ENCODE measurements around the gene FNDC7.

FNDC7 gene

DNA sequence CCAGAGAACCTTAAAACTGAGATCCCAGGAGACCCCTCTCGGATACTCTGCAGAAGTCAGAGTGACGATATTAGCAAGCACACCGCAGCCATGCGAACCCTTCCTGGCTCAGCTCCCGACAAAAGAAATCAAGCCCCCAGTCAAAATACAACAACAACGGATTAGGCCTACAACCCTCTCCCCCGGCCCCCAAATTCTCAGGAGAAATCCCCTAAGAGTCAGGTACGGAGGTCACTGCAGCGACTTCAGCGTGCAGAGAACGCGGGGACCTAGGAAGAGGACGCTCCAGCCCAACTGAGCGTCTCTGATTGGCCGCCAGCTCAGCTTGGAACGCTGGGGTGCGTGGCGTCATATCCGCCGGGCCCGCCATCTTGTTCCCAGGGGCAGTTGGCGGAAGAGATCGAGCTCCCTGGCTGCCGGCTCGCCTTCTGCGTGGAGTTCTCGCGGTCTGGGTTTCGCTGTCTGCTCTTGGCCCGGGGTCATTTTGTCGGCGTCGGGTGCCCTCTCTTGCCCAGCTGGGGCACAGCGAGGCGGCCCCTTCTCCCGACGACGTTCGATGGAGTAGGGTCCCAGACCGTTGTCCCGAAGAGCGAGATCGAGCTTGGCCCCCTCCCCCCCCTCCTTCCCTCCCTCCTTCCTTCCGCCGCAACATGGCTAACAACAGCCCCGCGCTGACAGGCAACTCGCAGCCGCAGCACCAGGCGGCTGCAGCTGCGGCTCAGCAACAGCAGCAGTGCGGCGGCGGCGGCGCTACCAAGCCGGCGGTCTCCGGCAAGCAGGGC, 20.6 kb upstream of the FNDC7 start, which contains the start of gene PRPF38B (continued):
- TF ChIP-seq BCL11B (tag by site-specific recombination; IDR thresholded peaks at IDR 0.05; ENCODE audit: low read depth) (peak; percentile 97), ZNF660 (tag by site-specific recombination; IDR thresholded peaks at IDR 0.05) (0 out of 2 replicates have a peak, but pooled peaks have one; percentile 45), HOXD13 (CRISPR knock-in tag; IDR thresholded peaks at IDR 0.05; ENCODE audit: borderline replicate concordance) (no peak), ZNF596 (tag by site-specific recombination; IDR thresholded peaks at IDR 0.05) (peak; percentile 60; the same call in 1 of the 2 replicates), ZNF514 (tag by site-specific recombination; IDR thresholded peaks at IDR 0.05) (no peak), ZBTB6 (tag by site-specific recombination; IDR thresholded peaks at IDR 0.05) (peak; percentile 47; the same call in 1 of the 2 replicates), ZNF354C (tag by site-specific recombination; IDR thresholded peaks at IDR 0.05; ENCODE audit: borderline replicate concordance, low read depth) (no peak), ZNF174 (tag by site-specific recombination; IDR thresholded peaks at IDR 0.05) (no peak), ATF2 (tag by site-specific recombination; IDR thresholded peaks at IDR 0.05; ENCODE audit: low read depth) (no peak), SP7 (tag by site-specific recombination; IDR thresholded peaks at IDR 0.05) (peak; percentile 73), ZNF701 (tag by site-specific recombination; IDR thresholded peaks at IDR 0.05) (no peak), YY1 (tag by site-specific recombination; IDR thresholded peaks at IDR 0.05) (peak; percentile 77), GLIS2 (tag by site-specific recombination; IDR thresholded peaks at IDR 0.05) (peak; percentile 69), ZBTB49 (tag by site-specific recombination; IDR thresholded peaks at IDR 0.05; ENCODE audit: low read depth) (no peak), OSR2 (tag by site-specific recombination; IDR thresholded peaks at IDR 0.05) (no peak), ZNF692 (tag by site-specific recombination; IDR thresholded peaks at IDR 0.05) (peak; percentile 61), ZNF791 (tag by site-specific recombination; IDR thresholded peaks at IDR 0.05) (no peak), ZNF391 (tag by site-specific recombination; IDR thresholded peaks at IDR 0.05; ENCODE audit: borderline replicate concordance, low read depth) (peak; percentile 46; the same call in 1 of the 2 replicates)
- TF ChIP-seq, protein P1, sequence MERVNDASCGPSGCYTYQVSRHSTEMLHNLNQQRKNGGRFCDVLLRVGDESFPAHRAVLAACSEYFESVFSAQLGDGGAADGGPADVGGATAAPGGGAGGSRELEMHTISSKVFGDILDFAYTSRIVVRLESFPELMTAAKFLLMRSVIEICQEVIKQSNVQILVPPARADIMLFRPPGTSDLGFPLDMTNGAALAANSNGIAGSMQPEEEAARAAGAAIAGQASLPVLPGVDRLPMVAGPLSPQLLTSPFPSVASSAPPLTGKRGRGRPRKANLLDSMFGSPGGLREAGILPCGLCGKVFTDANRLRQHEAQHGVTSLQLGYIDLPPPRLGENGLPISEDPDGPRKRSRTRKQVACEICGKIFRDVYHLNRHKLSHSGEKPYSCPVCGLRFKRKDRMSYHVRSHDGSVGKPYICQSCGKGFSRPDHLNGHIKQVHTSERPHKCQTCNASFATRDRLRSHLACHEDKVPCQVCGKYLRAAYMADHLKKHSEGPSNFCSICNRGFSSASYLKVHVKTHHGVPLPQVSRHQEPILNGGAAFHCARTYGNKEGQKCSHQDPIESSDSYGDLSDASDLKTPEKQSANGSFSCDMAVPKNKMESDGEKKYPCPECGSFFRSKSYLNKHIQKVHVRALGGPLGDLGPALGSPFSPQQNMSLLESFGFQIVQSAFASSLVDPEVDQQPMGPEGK (tag by site-specific recombination; IDR thresholded peaks at IDR 0.05): peak; percentile 95
- TF ChIP-seq, protein P2, sequence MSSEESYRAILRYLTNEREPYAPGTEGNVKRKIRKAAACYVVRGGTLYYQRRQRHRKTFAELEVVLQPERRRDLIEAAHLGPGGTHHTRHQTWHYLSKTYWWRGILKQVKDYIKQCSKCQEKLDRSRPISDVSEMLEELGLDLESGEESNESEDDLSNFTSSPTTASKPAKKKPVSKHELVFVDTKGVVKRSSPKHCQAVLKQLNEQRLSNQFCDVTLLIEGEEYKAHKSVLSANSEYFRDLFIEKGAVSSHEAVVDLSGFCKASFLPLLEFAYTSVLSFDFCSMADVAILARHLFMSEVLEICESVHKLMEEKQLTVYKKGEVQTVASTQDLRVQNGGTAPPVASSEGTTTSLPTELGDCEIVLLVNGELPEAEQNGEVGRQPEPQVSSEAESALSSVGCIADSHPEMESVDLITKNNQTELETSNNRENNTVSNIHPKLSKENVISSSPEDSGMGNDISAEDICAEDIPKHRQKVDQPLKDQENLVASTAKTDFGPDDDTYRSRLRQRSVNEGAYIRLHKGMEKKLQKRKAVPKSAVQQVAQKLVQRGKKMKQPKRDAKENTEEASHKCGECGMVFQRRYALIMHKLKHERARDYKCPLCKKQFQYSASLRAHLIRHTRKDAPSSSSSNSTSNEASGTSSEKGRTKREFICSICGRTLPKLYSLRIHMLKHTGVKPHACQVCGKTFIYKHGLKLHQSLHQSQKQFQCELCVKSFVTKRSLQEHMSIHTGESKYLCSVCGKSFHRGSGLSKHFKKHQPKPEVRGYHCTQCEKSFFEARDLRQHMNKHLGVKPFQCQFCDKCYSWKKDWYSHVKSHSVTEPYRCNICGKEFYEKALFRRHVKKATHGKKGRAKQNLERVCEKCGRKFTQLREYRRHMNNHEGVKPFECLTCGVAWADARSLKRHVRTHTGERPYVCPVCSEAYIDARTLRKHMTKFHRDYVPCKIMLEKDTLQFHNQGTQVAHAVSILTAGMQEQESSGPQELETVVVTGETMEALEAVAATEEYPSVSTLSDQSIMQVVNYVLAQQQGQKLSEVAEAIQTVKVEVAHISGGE (tag by site-specific recombination; conservative IDR thresholded peaks at IDR 0.05; ENCODE audit: low read depth): peak; percentile 93
- TF ChIP-seq, protein P3, sequence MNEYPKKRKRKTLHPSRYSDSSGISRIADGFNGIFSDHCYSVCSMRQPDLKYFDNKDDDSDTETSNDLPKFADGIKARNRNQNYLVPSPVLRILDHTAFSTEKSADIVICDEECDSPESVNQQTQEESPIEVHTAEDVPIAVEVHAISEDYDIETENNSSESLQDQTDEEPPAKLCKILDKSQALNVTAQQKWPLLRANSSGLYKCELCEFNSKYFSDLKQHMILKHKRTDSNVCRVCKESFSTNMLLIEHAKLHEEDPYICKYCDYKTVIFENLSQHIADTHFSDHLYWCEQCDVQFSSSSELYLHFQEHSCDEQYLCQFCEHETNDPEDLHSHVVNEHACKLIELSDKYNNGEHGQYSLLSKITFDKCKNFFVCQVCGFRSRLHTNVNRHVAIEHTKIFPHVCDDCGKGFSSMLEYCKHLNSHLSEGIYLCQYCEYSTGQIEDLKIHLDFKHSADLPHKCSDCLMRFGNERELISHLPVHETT (tag by site-specific recombination; IDR thresholded peaks at IDR 0.05): no peak
- TF ChIP-seq, protein P4, sequence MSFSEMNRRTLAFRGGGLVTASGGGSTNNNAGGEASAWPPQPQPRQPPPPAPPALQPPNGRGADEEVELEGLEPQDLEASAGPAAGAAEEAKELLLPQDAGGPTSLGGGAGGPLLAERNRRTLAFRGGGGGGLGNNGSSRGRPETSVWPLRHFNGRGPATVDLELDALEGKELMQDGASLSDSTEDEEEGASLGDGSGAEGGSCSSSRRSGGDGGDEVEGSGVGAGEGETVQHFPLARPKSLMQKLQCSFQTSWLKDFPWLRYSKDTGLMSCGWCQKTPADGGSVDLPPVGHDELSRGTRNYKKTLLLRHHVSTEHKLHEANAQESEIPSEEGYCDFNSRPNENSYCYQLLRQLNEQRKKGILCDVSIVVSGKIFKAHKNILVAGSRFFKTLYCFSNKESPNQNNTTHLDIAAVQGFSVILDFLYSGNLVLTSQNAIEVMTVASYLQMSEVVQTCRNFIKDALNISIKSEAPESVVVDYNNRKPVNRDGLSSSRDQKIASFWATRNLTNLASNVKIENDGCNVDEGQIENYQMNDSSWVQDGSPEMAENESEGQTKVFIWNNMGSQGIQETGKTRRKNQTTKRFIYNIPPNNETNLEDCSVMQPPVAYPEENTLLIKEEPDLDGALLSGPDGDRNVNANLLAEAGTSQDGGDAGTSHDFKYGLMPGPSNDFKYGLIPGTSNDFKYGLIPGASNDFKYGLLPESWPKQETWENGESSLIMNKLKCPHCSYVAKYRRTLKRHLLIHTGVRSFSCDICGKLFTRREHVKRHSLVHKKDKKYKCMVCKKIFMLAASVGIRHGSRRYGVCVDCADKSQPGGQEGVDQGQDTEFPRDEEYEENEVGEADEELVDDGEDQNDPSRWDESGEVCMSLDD (tag by site-specific recombination; IDR thresholded peaks at IDR 0.05): no peak; the same call in 1 of the 2 replicates

Measured in HEK293 (cell line).